ENCODE measurements around the gene VTCN1.
A peak's percentile ranks its signal among the peaks of the same experiment; 100 is the strongest.
"Not testable (repeated sequence)": the region's sequence is repeated elsewhere in the genome, so short reads cannot be mapped to it uniquely, and the experiment has no call there.

Gene VTCN1

GRCh38 chr1:117166076-117166475 lies 44.7 kb downstream of the VTCN1 start:
- in situ Hi-C loops (cut with HindIII; ENCODE audit: low sequenced_read_pairs) = no loop called here
- TF ChIP-seq CTCF (IDR thresholded peaks at IDR 0.05; ENCODE audit: low read depth, low read length) = no peak
- no peak overlapping the region for H3K4me3 ChIP-seq (ENCODE audit: low read depth, low read length)
- DNase-seq (ENCODE audit: low read depth, low spot score) = peak; percentile 66

GRCh38 chr1:117164209-117164608 lies 46.5 kb downstream of the VTCN1 start:
- in situ Hi-C loops (cut with HindIII; ENCODE audit: low sequenced_read_pairs) = no loop called here
- no peak overlapping the region for H3K4me3 ChIP-seq (ENCODE audit: low read depth, low read length)
- DNase-seq (ENCODE audit: low read depth, low spot score) = no peak
- no peak for TF ChIP-seq CTCF (IDR thresholded peaks at IDR 0.05; ENCODE audit: low read depth, low read length)

- no peak overlapping the region for H3K4me3 ChIP-seq (ENCODE audit: low read depth, low read length)
- in situ Hi-C loops (cut with HindIII; ENCODE audit: low sequenced_read_pairs) = no loop called here
- no peak for TF ChIP-seq CTCF (IDR thresholded peaks at IDR 0.05; ENCODE audit: low read depth, low read length)
- DNase-seq (ENCODE audit: low read depth, low spot score) = no peak
These were observed 47.9 kb downstream of the VTCN1 start for GRCh38 chr1:117162816-117163215.

DNA sequence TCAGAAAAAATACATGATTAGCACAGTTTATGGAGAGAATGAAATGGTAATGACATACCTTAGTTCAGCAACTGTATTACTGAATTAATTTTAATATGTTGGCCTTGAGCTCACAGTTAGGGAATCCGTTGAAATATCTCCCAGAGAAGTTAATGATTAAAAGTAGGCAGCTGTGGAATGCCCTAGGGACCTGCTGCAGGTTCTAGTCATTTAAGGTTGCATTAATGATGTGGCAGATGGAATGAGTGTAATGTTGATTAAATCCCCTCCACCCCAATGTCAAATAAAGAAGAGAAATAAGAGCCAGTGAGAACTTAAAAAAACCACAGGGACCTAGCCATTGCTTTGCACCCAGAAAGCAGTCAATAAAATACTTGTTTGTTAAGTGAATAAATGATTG lies 48.8 kb downstream of the VTCN1 start:
- in situ Hi-C loops (cut with HindIII; ENCODE audit: low sequenced_read_pairs) = no loop called here
- no peak for TF ChIP-seq CTCF (IDR thresholded peaks at IDR 0.05; ENCODE audit: low read depth, low read length)
- H3K4me3 ChIP-seq (ENCODE audit: low read depth, low read length) = no peak overlapping the region
- DNase-seq (ENCODE audit: low read depth, low spot score) = no peak

DNA sequence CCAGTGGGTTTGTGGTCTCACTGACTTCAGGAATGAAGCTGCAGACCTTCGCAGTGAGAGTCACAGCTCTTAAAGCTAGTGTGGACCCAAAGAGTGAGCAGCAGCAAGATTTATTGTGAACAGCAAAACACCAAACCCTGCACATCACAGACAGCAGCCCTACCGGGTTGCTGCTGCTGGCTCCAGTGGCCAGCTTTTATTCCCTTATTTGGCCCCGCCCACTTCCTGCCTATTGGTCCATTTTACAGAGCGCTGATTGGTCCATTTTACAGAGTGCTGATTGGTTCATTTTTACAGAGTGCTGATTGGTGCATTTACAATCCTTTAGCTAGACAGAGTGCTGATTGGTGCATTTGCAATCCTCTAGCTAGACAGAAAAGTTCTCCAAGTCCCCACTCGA lies 59.4 kb downstream of the VTCN1 start:
- H3K4me3 ChIP-seq (ENCODE audit: low read depth, low read length); DNase-seq (ENCODE audit: low read depth, low spot score); in situ Hi-C loops (cut with HindIII; ENCODE audit: low sequenced_read_pairs): not testable (repeated sequence)

GRCh38 chr1:117150316-117150715 lies 60.4 kb downstream of the VTCN1 start:
- in situ Hi-C loops (cut with HindIII; ENCODE audit: low sequenced_read_pairs) = no loop called here
- peak; percentile 24 for DNase-seq (ENCODE audit: low read depth, low spot score)
- H3K4me3 ChIP-seq (ENCODE audit: low read depth, low read length) = no peak overlapping the region
- no peak for TF ChIP-seq CTCF (IDR thresholded peaks at IDR 0.05; ENCODE audit: low read depth, low read length)

DNA sequence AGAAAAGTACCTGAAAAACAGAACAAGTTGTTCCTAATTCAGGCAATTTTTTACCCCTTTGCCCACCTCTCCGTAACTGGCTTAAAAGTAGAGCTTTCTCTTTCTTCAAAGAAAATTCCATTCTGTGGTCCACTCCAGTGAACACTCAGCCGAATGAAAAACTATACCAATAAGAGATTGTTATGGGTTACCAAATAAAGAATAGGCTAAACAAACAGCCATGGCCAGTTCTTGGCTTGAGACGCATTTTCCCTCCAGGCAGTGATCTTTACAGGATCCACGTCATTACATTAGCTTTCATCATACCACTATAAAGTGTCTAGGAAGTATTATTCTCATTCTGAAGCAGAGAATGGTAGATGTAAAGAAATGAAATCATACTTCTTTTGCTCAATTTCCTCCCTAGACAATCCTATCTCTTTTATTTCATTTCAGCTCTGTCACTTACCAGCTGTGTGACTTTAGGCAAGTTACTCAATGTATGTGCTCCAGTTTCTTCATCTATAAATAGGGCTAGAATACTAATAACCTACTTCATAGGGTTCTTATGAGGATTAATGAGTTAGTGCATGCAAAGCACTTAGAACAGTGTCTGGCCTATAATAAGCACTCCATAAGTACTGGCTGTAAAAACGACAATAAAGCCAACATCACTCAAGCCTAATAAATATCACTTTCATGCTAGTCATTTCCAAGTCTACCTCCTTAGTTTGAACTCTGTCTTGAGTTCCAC lies 62.7 kb downstream of the VTCN1 start:
- in situ Hi-C loops (cut with HindIII; ENCODE audit: low sequenced_read_pairs) = no loop called here
- no peak for TF ChIP-seq CTCF (IDR thresholded peaks at IDR 0.05; ENCODE audit: low read depth, low read length)
- peak; percentile 77 for DNase-seq (ENCODE audit: low read depth, low spot score)
- no peak overlapping the region for H3K4me3 ChIP-seq (ENCODE audit: low read depth, low read length)
